Heart right ventricle (tissue), 16 donors: ENCODE data around the gene CABLES2. TPM values are rescaled to one million over a fixed set of nuclear protein-coding genes. Genes with fewer than 3 reads are reported as not detected.

Experiments
- ATAC-seq, 8 donors: fragments of 200-7000 bp; cut with Tn5 transposase; one replicate each; pipeline ENCODE4 v1.9.1; 2020; ENCODE audit warnings: mild to moderate bottlenecking in 8 of 8, moderate library complexity in 8 of 8, moderate number of reproducible peaks in 1 of 8
- DNase-seq, 2 donors: peaks; one replicate each; pipeline ENCODE4 v3.0.0-alpha.2; 2020
- H3K27ac ChIP-seq, 10 donors: fragments of 200-600 bp; sonication (generic) in 2 of 10; one replicate each; pipeline versions ENCODE4 v1.5.0 to v1.8.0; 2020 to 2022; ENCODE audit warnings: mild to moderate bottlenecking in 3 of 10
- H3K27me3 ChIP-seq, 7 donors: fragments of 200-600 bp; one replicate each; pipeline ENCODE4 v1.8.0; 2021 to 2022; ENCODE audit warnings: mild to moderate bottlenecking in 2 of 7
- H3K36me3 ChIP-seq, 9 donors: fragments of 200-600 bp; sonication (generic) in 1 of 9; one replicate each; pipeline versions ENCODE4 v1.5.0 to v1.8.0; 2020 to 2022; ENCODE audit warnings: mild to moderate bottlenecking in 2 of 9
- H3K4me1 ChIP-seq, 9 donors: fragments of 200-600 bp; sonication (generic) in 1 of 9; one replicate each; pipeline versions ENCODE4 v1.5.0 to v1.8.0; 2020 to 2022; ENCODE audit warnings: mild to moderate bottlenecking in 4 of 9
- H3K4me3 ChIP-seq, 10 donors: fragments of 200-600 bp; sonication (generic) in 2 of 10; one replicate each; pipeline versions ENCODE4 v1.5.0 to v1.8.0; 2020 to 2022; ENCODE audit warnings: mild to moderate bottlenecking in 7 of 10, moderate library complexity in 2 of 10
- H3K9me3 ChIP-seq, 11 donors: fragments of 200-600 bp in 10 of 11; sonication (generic) in 2 of 11; one replicate each; pipeline versions ENCODE4 v1.5.0 to v1.8.0; 2013 to 2022; ENCODE audit warnings: mild to moderate bottlenecking in 2 of 11, control low read depth in 1 of 11, moderate library complexity in 1 of 11
- WGBS, 2 donors: extraction: QIAGEN DNeasy Blood & Tissue Kit; methylation state at CpG; one replicate each; pipeline ENCODE4 v1.1.7; 2013; ENCODE audit warnings: inconsistent platforms in 1 of 2; 5-methylcytosine and 5-hydroxymethylcytosine counted together
- intact Hi-C, 10 donors: fragments of 100-400 bp; cut with DNase I; formaldehyde crosslinking; loops; one replicate each; pipeline versions ENCODE4 v1.11.1 to v1.14.2; 2022
- polyA plus RNA-seq, 2 donors: library from polyadenylated mRNA; stranded (reverse); fragments of 200-250 nt; gene quantifications; one replicate each; pipeline ENCODE4 v1.2.3, GENCODE V29; 2013
- total RNA-seq, 10 donors: library from RNA; stranded (reverse); fragmentation: NEBNext Ultra II Directional in 3 of 10; extraction: Animal tissue kit (Norgen Biotek cat#: 25700) in 3 of 10; gene quantifications; one replicate each; pipeline versions ENCODE4 v1.2.1 to v1.2.4, GENCODE V29; 2021 to 2023
- TF ChIP-seq, protein P1 (sequence below), 9 donors: fragments of 200-600 bp; sonication (generic) in 2 of 9; IDR thresholded peaks; one replicate each; pipeline versions ENCODE4 v1.5.0 to v1.8.0; 2021 to 2022; ENCODE audit warnings: antibody characterized with exemption in 9 of 9, mild to moderate bottlenecking in 5 of 9, moderate library complexity in 1 of 9
- donor health status: Arrhythmogenic right ventricular cardiomyopathy.
- donor health status: ischemic (EF 13 %, LVEDD 7.1; RV severe dilation, severe dysfunction).
- donor health status: healthy with polysubstance abuse.
- donor health status: DM: no; HTN: yes; CAD: no.
- donor health status: DM: no; HTN: no; CAD: no.
- donor health status: ischemic (EF 25% LVEDD 6.9; RV normal size, moderate dysfunction).
- donor health status: ischemic (EF 25% LVEDD 5.7; RV mildly dilated, moderate dysfunction).
- donor health status: healthy.
- donor health status: DM: yes; HTN: yes; CAD: no.
- donor health status: Ischemic cardiomyopathy.
- donor health status: ischemic (EF 35%, LVEDD 5.7; RV mildly dilated, moderate dysfunction).
- donor health status: nonischemic (EF 11% LVEDD 7.7; RV severe dilation, severe dysfunction).
- donor health status: DM: yes; HTN: yes; CAD: no.
- donor health status: PGD.
- donor health status: ischemic (EF 29% LVEDD 5.4; RV normal size, mild dysfunction).
- donor health status: nonischemic (EF 23%, LVEDD 6.1; RV moderate dilation, normal function).

The CABLES2 gene
- total and polyA plus RNA-seq, 12 donors = 2.9 to 11.9 (median 7.8) TPM

GRCh38 chr20:62386383-62387218 is 20.5 kb downstream of the CABLES2 start, which contains the start of gene RPS21:
RPS21 (plus strand) TSS chr20:62387103; CDS start chr20:62387339, 236 bp downstream.
- H3K4me1 ChIP-seq = peaks cover 9 to 47% (median 34%) of the 10 kb centered on the region in 9 donors
- intact Hi-C loops = loop anchor here in 7 of 10 donors (2.0 to 10.0 kb wide), 5 partner anchors 84 to 372 kb away; partner anchors contain the start of genes ADRM1 (in 3 of the 7) and MTG2 (in 2 of the 7)
- peaks cover 0 to 44% (median 18%) of the 10 kb centered on the region in 9 donors for H3K36me3 ChIP-seq
- H3K9me3 ChIP-seq = no peaks in the 10 kb centered on the region
- 0 to 1% methylated on average over 82 to 83 of the region's 83 CpGs for WGBS, 2 donors
- H3K4me3 ChIP-seq = peak within 1 kb of the TSS; percentile 76 to 100 (median 92)
- ATAC-seq = peak; percentile 91 to 96 (median 95)
- TF ChIP-seq, protein P1, sequence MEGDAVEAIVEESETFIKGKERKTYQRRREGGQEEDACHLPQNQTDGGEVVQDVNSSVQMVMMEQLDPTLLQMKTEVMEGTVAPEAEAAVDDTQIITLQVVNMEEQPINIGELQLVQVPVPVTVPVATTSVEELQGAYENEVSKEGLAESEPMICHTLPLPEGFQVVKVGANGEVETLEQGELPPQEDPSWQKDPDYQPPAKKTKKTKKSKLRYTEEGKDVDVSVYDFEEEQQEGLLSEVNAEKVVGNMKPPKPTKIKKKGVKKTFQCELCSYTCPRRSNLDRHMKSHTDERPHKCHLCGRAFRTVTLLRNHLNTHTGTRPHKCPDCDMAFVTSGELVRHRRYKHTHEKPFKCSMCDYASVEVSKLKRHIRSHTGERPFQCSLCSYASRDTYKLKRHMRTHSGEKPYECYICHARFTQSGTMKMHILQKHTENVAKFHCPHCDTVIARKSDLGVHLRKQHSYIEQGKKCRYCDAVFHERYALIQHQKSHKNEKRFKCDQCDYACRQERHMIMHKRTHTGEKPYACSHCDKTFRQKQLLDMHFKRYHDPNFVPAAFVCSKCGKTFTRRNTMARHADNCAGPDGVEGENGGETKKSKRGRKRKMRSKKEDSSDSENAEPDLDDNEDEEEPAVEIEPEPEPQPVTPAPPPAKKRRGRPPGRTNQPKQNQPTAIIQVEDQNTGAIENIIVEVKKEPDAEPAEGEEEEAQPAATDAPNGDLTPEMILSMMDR (IDR thresholded peaks at IDR 0.05) = peak in 1 of 9 donors; percentile 12
- peak; percentile 93 to 95 for DNase-seq
- H3K27me3 ChIP-seq = no peaks in the 10 kb centered on the region
- H3K27ac ChIP-seq = peak within 1 kb of the TSS; percentile 79 to 99 (median 96)

DNA sequence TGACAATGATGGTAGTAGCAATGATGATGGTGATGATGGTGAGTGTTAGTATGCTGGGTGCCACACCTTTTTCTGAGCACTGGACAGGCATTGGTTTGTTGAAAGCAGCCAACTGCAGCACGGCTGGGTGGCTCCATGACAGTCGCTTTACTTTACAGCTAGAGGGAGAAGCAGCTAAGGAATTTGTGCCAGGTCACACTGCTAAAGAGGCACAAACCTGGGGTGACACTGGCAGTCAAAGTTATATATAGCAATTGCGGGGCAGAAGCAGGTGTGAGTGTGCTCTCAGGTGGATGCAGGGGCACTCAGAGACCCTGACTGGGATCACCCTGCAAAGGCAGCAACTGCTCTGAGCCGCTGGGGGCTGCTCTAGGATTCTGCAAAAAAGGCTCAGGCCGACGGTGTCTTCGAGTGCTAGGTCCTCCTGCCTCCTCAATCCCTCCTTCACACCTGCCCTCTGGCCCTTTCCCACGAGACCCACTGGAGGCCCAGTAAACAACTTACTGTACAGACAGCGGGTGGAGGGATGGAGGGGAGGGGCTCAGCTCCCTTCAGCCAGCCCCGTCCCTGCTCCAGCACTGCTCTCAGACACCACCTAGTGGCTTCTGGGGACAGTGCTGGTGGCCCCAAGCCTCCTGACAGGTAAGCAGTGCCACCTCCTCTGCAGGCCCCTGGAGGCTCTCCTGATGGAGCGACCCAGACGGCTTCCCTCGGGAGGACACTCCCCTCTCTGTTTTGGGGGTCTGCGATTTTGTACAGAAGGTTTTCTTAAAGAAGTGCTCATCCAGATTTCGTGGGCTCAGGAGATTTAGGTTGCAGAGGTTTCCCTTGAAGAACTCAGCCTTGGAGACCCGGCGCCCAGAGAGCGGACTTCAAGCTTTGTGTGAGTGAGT is 24.5 kb downstream of the CABLES2 start:
- Histone ChIP-seq H3K4me1 (peaks cover 10 to 70% (median 46%) of the 10 kb centered on the region in 9 donors), H3K27me3 (no peaks in the 10 kb centered on the region), H3K27ac (peak overlapping the region in 8 of 10 donors; percentile 4 to 85 (median 40)), H3K4me3 (peak overlapping the region in 1 of 10 donors; percentile 4), H3K9me3 (no peaks in the 10 kb centered on the region), H3K36me3 (peaks cover 0 to 5% (median 0%) of the 10 kb centered on the region in 9 donors)
- 37 to 41% methylated on average over 18 of the region's 18 CpGs for WGBS, 2 donors
- peak; percentile 75 to 76 for DNase-seq
- TF ChIP-seq, protein P1 (IDR thresholded peaks at IDR 0.05) = peak; percentile 89 to 97 (median 94)
- intact Hi-C loops = loop anchor here in 6 of 10 donors (1.0 to 10.0 kb wide), 7 partner anchors 30 to 368 kb away; partner anchors contain the start of genes ADRM1 (in 6 of the 6) and MTG2 (in 2 of the 6)
- peak; percentile 55 to 71 (median 62) for ATAC-seq

- 85 to 95% methylated on average over 6 of the region's 6 CpGs for WGBS, 2 donors
- ATAC-seq (no peak), DNase-seq (no peak)
- H3K27ac ChIP-seq = peak overlapping the region; percentile 58 to 91 (median 82)
- H3K4me3 ChIP-seq = no peak overlapping the region
- no peaks in the 10 kb centered on the region for H3K27me3 ChIP-seq
- no peaks in the 10 kb centered on the region for H3K9me3 ChIP-seq
- intact Hi-C loops = loop anchor here in 6 of 10 donors (1.0 to 10.0 kb wide), 10 partner anchors 15 to 367 kb away; partner anchors contain the start of genes ADRM1 (in 6 of the 6), MTG2 (in 2 of the 6) and LAMA5 (in 1 of the 6)
- H3K4me1 ChIP-seq = peaks cover 10 to 73% (median 52%) of the 10 kb centered on the region in 9 donors
- TF ChIP-seq, protein P1 (IDR thresholded peaks at IDR 0.05) = no peak
- H3K36me3 ChIP-seq = peaks cover 0 to 5% (median 0%) of the 10 kb centered on the region in 9 donors
Measured at GRCh38 chr20:62381842-62382241, 25.2 kb downstream of the CABLES2 start.
